NCI-H2227 (cell line): ENCODE data around the gene COL23A1.
"Not testable (repeated sequence)": the region's sequence is repeated elsewhere in the genome, so short reads cannot be mapped to it uniquely, and the experiment has no call there.

Source experiments
- DNase-seq: peaks from one replicate; lab custom pipeline; 2025; ENCODE audit not compliant: unreplicated experiment; lab: John Stamatoyannopoulos, UW

COL23A1 gene

DNA sequence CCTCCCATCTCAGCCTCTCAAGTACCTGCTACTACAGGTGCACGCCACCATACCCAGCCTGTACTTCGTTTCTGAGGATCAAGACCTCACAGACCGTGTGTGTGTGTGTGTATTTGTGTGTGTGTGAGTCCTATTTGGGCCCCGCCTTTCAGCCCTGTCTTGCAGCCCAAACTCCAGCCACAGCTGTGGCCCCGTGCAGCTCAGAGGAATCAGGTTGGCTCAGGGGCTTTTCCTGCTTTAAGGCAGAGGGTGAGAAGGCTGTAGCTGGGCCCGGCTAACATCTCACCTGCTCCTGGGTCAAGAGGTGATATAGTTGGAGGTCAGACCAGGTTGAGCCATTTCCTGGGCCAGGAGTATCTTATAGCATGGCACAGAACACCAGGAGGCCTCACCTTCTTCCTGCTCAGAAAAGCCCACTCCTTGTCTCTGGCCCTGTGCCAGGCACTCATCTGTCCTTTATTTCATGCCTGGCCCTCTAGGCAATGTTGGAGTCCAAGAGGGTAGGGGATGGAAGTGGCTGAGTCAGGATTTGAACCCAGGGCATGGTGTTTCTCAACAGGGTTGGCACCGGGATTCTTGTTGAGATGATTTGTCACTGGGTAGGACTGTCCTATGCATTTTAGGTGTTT lies 356.0 kb downstream of the COL23A1 start:
- no peak for DNase-seq

GRCh38 chr5:178232920-178233429 lies 357.2 kb downstream of the COL23A1 start:
- DNase-seq, result no peak

DNA sequence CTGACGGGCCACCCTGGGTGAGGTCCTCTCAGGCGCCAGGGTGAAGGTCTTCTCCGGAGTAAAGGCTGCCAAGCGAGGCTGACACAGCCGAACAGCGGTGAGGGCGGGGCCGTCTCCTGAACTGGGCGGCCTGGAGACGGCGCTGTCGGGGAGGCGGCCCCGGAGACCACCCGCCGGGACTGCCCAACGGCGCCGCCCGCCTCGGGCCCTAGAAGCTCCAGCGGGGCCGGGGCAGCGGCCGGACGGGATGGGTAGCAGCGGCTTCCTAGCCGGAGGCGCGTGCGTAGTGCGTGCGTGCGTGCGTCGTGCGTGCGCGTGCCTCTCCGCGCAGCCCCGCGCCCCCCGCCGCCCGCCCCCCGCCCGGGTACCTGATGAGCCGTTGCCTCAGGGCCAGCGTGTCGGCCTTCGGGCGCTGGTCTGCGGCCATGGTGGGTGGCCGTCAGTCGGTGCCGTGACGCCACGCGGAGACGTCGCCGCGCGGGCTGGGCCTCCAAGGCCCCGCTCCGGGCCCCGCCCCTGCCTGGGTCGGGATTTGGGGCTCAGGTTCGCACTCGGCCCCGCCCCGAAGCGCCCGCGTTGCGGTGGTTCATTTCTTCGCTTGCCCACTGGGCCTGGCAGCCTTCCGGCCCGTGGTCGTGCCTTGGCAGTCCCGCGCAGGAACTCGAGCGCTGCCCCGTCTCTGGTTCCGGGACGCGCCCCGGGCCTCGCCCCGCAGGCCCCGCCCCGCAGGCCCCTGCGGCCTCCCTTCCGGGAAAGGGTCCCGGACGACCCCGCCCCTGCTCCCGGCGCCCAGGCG lies 357.9 kb downstream of the COL23A1 start, which contains the start of gene PHYKPL:
Gene PHYKPL, minus strand, starts transcription at position 679 of the 796 bp plus-strand sequence. Its CDS starts 252 bp downstream, at position 427.
- peak; percentile 78 for DNase-seq

GRCh38 chr5:178231539-178232123 lies 358.6 kb downstream of the COL23A1 start:
- DNase-seq, result no peak

- no peak for DNase-seq
Measured at GRCh38 chr5:178230879-178231538, 359.2 kb downstream of the COL23A1 start.

- no peak for DNase-seq
Measured at GRCh38 chr5:178229861-178230260, 360.3 kb downstream of the COL23A1 start.

DNA sequence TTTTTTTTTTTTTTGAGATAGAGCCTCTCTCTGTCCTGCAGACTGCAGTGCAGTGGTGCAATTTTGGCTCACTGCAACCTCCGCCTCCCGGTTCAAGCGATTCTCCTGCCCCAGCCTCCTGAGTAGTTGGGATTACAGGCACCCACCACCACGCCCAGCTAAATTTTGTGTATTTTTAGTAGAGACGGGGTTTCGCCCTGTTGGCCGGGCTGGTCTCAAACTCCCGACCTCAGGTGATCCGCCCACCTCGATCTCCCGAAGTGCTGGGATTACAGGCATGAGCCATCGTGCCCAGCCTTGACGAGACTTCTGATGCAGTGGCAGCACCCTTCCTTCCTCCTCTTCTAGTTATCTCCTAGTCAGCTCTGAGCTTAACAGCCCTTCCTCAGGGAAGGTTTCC lies 361.1 kb downstream of the COL23A1 start:
- not testable (repeated sequence) for DNase-seq

- no peak for DNase-seq
Measured at GRCh38 chr5:178228609-178229008, 361.6 kb downstream of the COL23A1 start.

DNA sequence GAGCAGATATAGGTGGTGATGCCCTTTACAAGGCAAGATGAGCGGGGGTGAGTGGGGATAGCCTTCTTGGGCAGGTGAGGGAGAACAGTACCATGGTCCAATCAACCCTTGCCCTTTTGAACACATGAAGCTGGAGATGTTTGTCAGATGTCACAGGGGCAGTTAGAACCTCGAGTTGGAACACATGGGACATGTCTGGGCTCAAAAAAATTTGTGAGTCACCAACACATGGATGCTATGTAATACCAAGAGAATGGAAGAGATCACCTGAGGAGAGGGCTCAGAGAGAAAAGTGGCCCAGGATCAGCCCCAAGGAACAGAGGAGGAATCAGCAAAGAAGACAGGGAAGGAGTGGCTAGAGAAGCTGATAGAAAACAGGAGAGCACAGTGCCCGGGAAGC lies 362.3 kb downstream of the COL23A1 start:
- no peak for DNase-seq

DNA sequence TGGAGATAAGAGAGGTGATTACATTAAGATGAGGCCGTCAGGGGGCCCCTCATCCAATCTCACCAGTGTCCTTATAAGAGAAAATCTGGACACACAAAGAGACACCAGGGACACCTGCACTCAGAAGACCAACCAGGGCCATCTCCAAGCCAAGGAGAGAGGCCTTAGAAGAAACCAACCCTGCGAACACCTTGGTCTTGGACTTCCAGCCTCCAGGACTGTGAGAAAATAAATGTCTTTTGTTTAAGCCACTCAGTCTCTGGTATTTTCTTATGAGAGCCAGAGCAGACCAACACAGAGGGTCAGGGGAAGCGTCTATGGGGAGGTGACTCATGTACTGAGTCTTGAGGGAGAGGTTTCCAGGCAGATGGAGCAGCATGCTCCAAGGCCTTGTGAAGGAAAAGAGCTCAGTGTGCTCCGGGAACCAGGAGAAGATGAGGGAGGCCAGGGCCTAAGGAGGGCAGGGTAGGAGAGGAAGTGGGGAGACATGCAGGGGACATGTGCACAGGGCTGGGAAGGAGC lies 363.0 kb downstream of the COL23A1 start:
- no peak for DNase-seq

- DNase-seq, result no peak
Measured at GRCh38 chr5:178225174-178225573, 365.0 kb downstream of the COL23A1 start.

DNA sequence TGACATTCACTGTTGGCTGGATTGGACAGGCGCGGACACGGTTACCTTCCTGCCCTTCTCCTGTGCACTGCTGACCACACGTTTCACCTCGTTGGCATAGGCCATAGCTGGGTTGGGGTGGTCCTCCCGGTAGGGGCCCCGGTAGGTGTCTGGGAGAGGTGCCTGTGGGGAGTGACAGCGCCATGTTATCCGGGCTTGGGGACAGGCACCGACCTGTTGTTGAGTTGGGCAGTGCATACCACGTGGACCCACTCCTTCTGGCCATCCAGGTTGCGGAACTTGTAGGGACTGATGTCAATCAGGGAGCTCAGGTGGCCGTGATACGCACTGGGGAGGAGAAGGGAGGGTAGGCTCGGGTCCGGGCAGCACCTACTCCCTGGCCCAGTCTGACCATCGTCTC lies 365.8 kb downstream of the COL23A1 start:
- DNase-seq, result no peak

- no peak for DNase-seq
Measured at GRCh38 chr5:178223828-178224335, 366.3 kb downstream of the COL23A1 start.

- DNase-seq, result no peak
Measured at GRCh38 chr5:178223196-178223773, 366.9 kb downstream of the COL23A1 start.

- no peak for DNase-seq
Measured at GRCh38 chr5:178222292-178222691, 367.9 kb downstream of the COL23A1 start.

GRCh38 chr5:178221853-178222252 lies 368.3 kb downstream of the COL23A1 start:
- no peak for DNase-seq

GRCh38 chr5:178221282-178221681 lies 368.9 kb downstream of the COL23A1 start:
- DNase-seq, result no peak

- DNase-seq, result no peak
Measured at GRCh38 chr5:178218827-178219226, 371.4 kb downstream of the COL23A1 start.

DNA sequence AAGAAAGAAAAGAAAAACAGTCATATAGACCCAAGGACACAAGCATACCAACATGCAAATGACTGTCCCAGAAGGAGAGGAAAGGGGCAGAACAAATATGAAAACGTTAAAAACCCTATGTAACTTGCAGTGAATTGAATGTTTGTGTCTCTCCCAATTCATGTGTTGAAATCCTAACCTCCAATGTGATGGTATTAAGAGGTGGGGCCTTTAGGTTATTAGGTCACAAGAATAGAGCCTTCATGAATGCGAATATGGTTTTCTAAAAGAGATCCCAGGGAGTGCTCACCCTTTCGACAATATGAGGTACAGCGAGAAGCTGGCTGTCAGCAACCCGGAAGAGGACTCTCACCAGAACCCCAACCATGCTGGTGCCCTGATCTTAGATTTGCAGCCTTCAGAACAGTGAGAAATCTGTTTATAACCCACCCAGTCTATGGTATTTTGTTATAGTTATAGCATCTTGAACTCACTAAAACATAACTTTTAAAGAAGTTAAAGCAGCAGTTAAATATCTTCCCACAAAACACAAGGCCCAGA lies 371.9 kb downstream of the COL23A1 start:
- no peak for DNase-seq

DNA sequence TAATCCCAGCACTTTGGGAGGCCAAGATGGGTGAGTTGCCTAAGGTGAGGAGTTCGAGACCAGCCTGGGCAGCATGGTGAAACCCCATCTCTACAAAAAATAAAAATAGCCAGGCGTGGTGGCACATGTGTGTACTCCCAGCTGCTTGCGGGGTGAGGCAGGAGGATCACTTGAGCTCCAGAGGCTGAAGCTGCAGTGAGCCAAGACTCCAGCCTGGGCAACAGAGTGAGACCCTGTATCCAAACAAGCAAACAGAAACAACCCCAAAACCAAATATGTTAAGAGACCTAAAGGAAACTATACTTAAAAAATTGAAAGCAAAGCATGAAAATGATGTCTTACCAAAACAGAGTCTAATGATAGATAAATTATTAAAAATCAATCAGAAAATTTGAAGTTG lies 373.4 kb downstream of the COL23A1 start:
- no peak for DNase-seq
